Bronchial epithelial cell (primary cell): Measurements from ENCODE around the gene ERI3. TPM values are rescaled to one million over a fixed set of nuclear protein-coding genes. Genes with fewer than 3 reads are reported as not detected.

ENCODE experiments used
- DNase-seq: peaks from one replicate; pipeline ENCODE4 v3.0.0-alpha.2; 2010; ENCODE audit warnings: low read depth
- FAIRE-seq: peaks from 2 replicates; lab custom pipeline; 2011; peaks lifted over from hg19 to GRCh38; lab: Jason Lieb, UNC
- H3K27me3 ChIP-seq: 2 replicates; pipeline ENCODE4 v1.5.1; 2011; ENCODE audit warnings: low read length; ENCODE audit not compliant: control insufficient read depth, insufficient read depth
- H3K36me3 ChIP-seq: 2 replicates; pipeline ENCODE4 v1.5.1; 2011; ENCODE audit warnings: low read length; ENCODE audit not compliant: control insufficient read depth, insufficient read depth
- H3K4me3 ChIP-seq: 2 replicates; pipeline ENCODE4 v1.5.1; 2011; ENCODE audit warnings: mild to moderate bottlenecking, low read depth, low read length, control low read depth
- total RNA-seq: library from RNA; depleted of rRNA; stranded (reverse); fragments of >200 nt; gene quantifications from 2 replicates; pipeline ENCODE4 v1.2.1, GENCODE V29; 2014
- TF ChIP-seq, protein P1 (sequence below): IDR thresholded peaks from 2 replicates; pipeline ENCODE4 v1.5.1; 2011; ENCODE audit warnings: mild to moderate bottlenecking, moderate library complexity, low read length, control low read depth, inconsistent platforms; ENCODE audit not compliant: insufficient read depth, severe bottlenecking

Gene ERI3
- total RNA-seq, 1 donor from 2014 or later = 22.1 TPM

DNA sequence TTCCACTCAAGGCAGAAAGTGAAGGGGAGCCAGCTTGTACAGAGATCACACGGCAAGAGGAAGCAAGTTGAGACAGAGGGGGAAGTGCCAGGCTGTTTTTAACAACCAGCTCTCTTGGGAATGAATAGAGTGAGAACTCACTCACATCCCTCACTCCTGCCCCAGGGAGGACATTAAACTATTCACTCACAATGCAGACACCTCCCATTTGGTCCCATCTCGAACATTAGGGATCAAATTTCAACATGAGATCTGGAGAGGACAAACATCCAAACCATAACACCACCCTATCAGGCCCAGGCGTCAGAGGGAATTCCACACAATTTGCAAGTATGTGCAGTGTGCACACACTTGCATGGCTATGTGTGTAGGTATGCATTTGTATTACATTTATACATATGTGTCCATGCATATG is 79.1 kb downstream of the ERI3 start:
- H3K27me3 ChIP-seq = no peaks in the 10 kb centered on the region
- TF ChIP-seq, protein P1, sequence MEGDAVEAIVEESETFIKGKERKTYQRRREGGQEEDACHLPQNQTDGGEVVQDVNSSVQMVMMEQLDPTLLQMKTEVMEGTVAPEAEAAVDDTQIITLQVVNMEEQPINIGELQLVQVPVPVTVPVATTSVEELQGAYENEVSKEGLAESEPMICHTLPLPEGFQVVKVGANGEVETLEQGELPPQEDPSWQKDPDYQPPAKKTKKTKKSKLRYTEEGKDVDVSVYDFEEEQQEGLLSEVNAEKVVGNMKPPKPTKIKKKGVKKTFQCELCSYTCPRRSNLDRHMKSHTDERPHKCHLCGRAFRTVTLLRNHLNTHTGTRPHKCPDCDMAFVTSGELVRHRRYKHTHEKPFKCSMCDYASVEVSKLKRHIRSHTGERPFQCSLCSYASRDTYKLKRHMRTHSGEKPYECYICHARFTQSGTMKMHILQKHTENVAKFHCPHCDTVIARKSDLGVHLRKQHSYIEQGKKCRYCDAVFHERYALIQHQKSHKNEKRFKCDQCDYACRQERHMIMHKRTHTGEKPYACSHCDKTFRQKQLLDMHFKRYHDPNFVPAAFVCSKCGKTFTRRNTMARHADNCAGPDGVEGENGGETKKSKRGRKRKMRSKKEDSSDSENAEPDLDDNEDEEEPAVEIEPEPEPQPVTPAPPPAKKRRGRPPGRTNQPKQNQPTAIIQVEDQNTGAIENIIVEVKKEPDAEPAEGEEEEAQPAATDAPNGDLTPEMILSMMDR = no peak
- no peaks in the 10 kb centered on the region for H3K36me3 ChIP-seq
- no peak for DNase-seq
- H3K4me3 ChIP-seq = no peak overlapping the region
- FAIRE-seq = no peak

DNA sequence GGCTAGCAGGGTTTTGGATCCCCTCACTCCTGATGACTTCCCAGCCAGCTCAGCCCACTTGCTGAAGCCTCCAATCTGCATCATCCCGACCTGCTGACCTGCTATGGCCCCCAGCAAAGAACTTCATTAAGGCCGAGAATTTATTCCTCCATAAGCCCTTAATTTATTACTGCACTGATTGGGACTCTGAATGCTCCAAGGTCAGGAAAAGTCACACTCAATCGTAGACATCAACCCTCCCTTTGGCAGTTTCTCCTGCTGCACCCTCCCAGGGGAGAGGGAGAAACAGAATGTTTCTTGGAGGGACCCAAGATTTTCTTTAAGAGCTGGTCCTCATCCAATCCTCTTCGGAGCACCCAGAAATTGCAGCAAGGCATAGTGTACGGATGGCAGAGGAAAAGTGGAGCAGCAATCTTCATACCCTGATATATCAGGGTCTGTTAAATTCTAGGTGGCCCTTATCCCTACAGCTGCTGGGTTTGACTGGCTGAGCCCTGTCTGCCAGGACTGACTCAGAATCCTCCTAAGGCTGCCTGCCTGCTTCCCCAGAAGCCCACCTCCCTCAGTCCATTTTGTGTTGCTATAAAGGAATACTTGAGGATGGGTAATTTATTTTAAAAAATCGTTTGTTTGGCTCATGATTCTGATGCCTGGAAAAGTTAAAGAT is 79.6 kb downstream of the ERI3 start:
- Histone ChIP-seq H3K4me3 (no peak overlapping the region), H3K36me3 (no peaks in the 10 kb centered on the region), H3K27me3 (no peaks in the 10 kb centered on the region)
- DNase-seq (no peak), FAIRE-seq (no peak)
- TF ChIP-seq, protein P1 = no peak

DNA sequence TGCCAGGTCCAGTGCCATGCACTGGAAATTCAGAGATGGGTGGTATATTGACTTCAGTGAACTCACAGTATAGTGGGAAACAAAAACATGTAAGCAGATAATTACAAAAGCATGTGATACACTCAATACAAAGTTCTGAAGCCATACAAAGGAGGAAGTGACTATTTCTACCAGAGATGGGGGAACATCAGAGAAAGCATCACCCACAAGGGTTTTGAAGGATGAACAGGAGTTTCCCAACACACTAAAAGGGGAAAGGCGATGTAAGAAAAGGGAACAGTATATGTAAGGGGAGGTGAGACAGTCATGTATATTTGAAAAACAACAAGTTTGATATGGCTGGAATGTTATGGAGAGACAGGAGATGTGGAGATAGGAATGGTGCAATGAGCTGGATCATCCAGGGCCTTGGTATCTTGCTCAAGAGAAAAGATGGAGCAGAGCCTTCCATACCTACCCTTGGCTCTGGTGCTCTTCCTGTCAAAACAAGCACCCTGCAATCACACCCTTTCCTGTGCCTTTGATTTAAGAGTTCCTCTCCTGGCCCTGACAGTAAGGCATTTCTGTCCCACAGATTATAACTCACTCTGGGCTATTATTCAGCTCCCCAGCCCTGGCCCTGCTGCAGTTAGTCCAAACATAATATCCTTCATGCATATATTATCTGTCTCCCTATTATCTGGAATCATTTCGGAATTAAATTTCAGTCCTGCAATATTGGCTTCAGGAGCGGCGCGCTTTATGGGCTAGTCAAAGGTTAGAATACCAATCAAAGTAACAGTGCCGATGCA is 81.3 kb downstream of the ERI3 start:
- DNase-seq (no peak), FAIRE-seq (no peak)
- Histone ChIP-seq H3K4me3 (no peak overlapping the region), H3K36me3 (no peaks in the 10 kb centered on the region), H3K27me3 (no peaks in the 10 kb centered on the region)
- TF ChIP-seq, protein P1 = no peak

DNA sequence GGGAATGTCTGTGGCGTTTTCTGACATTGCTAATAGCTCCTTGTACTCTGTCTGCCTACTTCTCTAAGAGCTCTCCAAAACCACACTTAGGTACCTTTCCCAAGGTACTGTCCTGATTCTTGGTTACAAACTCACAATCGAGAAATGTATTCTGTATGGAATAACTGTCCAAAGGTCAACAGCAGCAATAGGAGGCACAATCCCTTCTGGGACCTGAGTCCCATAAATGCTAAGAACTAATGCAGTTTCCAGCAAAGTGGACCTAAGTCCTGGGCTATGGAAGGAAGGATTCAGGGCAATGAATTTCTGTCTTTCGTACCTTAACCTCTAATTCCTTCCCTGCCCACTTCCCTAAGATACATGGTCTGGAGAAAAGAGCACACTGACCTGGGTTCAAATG is 82.1 kb downstream of the ERI3 start:
- no peak overlapping the region for H3K4me3 ChIP-seq
- H3K27me3 ChIP-seq = no peaks in the 10 kb centered on the region
- DNase-seq (no peak), FAIRE-seq (peak; percentile 85)
- TF ChIP-seq, protein P1 = no peak
- H3K36me3 ChIP-seq = no peaks in the 10 kb centered on the region

DNA sequence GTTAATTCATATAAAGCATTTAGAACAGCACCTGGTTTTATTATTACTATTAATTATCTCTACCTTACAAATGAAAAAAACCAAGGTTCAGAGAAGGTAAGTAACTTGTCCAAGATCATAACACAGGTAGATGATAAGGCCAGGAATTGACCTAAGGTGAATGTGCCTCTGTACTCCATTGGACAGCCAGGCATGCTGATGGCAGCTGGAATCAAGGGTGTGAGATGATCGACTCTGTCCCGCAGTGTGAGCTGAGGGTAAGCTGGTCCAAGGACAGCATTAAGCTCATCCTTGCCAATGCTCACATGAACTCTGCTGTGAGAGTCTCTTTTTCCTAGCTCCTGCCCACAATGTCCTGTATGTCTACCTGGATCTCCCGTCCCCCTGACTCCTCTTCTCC is 83.4 kb downstream of the ERI3 start:
- DNase-seq = no peak
- no peak for FAIRE-seq
- Histone ChIP-seq H3K36me3 (no peaks in the 10 kb centered on the region), H3K4me3 (no peak overlapping the region), H3K27me3 (no peaks in the 10 kb centered on the region)
- TF ChIP-seq, protein P1 = no peak
